GM18508 (cell line): Measurements from ENCODE around the gene SPAG8.

Experiments
- ATAC-seq: cut with Tn5 transposase; IDR thresholded peaks from one replicate; pipeline ENCODE4 v1.9.1; 2021; ENCODE audit warnings: moderate number of reproducible peaks; ENCODE audit not compliant: insufficient read depth, unreplicated experiment

SPAG8 gene

DNA sequence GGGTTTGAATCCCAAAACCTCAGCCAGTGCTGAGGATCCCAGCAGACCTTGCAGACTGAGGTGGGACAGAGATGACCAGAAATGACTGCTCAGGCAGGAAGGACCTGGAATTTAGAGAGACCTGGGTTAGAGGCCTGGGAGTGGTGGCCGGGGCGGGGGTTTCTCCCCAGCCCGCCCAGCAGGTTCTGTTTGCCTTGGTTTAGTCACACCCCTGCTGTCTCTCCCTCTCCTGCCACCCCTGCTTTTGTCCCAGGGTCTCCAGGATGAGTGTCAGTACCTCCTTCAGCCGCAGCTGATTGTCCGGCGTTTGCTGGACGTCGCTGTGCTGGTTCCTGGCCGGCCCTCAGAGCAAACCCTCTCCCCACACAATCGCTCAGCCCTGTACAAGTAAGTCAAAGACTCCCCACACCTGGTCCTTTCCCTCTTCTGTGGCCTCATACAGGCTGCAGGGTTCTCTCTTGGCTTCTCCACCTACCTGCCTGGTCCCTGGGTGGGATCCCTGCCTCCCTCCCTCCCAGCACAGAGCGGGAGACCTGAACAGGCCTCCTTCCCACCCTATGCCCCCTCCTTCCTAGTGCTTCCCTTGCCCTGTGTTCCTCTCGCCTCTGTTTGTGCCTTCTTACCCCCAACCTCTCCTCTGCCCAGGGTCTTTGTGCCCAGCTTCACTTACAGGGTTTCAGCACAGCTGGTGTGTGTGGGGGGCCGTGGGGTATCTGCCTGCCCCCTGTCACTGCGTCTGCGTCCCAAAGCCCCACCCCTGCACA, 29.0 kb upstream of the SPAG8 start:
- ATAC-seq = no peak

DNA sequence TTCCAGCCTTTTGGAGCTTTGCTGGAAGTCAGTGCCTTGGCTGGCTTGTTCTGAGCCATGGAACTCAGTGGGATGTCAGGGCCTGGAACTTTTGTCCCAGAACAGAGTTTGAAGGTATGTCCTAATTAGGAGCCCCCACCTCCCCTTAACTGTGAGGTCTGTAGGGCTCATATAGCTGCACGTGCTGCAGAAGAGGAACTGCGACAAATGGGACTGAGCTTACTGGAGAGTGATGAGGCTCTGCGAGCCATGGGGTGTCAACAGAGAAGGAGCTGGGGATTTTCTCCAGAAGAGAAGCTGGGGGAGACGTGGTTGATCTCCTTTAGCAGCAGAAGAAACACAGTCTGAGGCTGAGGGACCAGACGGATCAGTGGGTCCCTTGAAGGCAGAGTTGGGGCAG, 27.9 kb upstream of the SPAG8 start:
- no peak for ATAC-seq

DNA sequence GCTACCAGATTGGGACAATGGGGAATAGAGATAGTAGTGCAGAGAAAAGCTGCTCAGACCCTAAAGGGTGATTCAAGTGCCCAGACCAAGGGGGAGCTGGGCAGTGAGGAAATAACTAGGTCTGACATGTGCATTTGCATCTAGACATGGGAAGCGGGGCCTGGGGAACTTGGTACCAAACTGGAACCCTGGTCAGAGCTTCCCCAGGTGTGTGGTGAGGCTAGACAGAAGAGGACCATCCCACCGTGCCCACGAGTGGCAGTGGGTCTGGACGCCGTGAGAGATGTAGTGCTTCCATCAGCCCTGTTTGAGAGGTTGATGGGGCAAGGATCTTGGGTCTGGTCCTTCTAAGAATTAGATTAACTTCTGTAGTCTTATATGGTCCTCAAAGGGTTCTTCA, 24.5 kb upstream of the SPAG8 start:
- no peak for ATAC-seq

DNA sequence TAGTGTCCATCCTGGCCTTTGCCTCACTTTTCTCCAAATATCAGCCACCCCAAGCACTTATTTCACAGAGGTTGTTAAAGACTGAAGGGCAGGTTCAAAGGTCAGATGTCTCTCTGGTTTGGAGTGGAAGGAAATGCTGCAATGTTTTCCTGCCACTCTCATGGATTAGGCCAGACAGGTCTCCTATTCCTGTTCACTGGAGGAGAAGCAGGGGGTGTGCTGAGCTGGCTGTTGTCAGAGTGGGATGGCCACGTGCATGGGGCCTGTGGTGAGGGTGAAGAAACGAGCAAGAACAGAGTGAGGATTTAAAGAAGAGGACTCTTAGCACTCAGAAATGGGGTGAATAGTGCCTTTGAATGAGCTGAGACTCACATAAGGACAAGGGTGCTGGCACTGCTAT, 23.7 kb upstream of the SPAG8 start:
- ATAC-seq = no peak

DNA sequence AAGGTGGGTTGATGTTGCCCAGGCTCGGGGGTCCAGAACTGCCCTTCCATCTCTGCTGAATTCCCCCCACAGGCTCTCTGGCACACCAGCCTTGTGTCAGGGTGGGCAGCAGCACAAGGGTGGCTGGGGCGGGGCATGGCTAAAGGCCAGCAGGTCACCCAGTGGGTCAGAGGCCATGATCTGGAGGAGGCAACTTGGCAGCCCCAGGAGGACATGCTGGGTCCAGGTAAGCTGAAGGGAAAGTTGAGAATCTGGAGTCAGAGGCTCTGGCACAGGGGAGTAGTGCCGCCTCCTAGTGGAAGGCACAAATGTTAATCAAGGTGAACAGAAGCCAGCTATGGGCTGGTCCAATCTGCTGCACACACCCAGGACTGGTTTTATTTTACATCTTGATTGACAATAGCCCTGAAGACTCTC, 23.2 kb upstream of the SPAG8 start:
- ATAC-seq = no peak

DNA sequence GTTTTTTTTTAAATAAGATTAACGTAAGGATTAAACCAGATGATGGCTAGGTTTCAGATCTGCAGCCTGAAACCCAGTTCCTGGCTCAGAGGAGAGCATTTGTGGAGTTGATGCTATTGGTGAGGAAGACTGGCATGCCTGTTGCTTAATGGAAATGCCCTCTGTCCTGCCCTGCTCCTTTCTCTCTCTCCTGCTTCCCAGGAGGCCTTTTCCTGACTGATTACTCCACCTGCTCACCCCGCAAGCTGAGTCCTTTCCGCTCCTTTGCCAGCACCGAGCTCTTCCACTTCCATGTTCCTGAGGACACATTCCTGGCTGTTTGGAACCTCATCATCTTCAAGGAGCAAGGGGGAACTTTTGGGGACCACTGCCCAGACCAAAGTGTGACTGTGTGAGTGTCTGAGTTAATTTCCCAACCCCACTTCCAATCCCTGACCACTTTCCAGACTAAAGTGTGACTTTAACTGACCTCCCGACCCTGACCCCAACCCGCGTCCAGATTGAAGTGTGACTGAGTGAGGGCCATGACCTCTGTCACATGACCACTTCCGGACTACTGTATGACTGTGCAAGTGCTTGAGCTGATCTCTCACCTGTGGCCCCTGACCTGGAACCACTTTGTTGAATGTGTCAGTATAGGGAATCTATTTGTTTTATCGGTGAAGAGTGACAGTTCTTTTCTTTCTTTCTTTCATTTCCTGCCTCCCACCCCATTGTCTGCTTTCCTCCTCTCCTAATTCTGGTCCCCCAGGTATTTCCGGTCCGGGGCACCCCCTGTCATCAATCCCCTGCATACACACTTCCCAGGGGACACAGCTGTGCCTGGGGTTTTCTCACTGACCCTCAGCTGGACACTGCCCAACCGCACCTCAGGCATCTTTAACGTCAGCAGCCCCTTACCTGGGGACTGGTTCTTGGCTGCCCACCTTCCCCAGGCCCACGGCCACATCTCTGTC, 22.5 kb upstream of the SPAG8 start:
- no peak for ATAC-seq

DNA sequence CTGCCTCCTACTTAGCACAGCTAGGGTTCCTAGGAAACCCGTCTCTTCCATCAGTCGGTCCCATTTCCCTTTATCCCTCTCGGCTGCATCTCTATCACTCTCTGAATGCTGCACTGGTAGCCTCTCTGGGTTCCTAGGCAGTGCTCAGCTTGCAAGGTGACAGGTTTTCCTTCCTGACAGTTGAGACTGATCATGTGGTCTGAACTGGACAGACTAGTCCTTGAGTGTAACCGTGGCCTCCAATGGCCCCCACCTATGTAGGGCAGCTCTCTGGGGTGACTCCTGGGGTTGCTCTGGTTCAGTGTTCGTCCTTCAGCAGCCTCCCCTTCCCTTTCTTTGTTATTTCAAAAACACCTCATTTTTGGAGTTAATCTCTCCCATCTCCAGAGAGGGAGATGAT, 20.8 kb upstream of the SPAG8 start:
- no peak for ATAC-seq

DNA sequence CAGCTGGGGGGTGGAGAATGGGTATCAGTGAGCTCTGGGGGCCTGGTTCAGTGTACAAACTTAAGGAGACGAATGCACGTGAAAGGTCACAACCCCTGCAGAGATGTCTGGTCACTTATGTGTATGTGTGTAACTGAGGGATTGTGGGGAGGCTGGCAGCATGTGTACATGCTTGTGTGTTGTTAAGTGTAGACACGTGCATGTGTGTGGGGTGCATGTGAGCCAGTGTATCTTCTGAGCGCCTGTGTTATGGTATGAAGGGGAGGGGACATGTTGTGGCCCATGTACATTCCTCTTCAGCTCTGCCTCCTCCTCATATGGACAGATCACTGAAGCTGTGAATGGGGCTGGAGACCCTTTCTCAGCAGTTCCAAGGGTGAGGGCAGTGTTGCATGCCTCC, 19.0 kb upstream of the SPAG8 start:
- no peak for ATAC-seq

DNA sequence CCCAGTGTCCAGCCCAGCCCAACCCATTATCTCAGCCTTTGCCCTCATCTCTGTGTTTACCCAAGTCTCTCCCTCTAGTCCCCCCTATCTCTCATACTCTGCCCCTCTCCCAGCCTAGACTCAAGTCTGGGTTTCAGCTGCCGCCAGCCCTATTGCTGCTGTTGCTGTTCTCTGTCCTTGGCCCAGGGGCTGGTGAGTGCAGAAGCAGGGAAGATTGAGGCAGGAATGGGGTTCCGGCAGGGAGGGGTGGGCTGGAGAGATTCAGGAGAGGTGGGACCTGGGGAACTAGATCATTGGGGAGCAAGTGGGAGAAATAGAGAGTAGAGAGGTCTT, 17.7 kb upstream of the SPAG8 start:
- ATAC-seq = no peak

DNA sequence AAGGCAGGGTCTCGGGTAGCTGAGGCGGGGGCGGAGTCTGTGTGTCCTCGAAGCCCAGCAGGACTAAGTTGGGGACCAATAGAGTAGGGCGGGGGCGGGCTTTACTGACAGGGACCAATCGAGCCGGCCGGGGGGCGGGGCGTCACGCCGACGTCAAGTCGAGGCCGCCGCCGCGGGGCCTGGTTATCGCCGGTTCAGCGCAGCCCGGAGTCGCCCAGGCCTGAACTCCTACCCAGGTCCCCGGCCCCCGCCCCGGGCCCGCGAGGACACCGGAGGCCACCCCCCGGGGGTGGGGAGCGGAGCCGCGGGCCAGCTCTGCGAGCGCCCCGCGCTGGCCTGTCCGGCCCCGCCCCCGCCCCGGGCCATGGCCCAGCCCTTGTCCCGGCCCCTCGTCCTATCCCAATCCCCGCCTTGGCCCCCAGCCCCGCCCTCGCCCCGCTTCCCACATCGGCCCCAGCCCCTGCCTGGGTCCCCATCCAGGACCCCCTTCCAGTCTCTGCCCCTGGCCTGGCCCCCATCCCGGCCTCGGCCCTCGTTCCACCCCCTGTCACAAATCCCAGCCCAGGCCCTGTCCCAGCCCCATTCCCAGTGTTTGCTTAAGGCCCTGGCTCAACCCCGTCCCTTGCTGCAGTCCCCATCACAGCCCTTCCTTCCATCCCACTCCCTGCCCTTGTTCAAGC, 17.2 kb upstream of the SPAG8 start, which contains the start of gene TMEM8B:
TSS of gene TMEM8B (plus strand) at position 145 of the 680 bp plus-strand sequence. CDS start at position 365, 220 bp downstream.
- ATAC-seq = no peak

DNA sequence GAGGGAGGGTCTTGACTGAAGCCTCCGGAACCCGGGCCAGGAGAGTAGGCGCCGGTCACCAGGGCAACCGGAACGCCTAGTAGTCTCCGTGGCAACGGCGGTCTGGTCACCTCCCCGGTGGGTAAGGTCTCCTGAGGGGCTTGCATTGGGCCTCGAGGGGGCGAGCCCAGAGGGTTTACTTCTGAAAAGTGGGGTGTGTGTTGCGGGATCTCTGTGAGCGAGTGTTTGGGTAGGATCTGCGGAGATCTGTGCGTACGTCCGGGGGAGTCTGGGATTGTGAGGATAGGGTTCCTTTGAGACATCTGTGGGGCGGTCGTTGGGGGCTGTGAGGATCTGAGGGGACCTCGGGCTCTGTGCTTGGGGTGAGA, 16.6 kb upstream of the SPAG8 start, which contains the start of gene FAM221B:
TSS of gene FAM221B (minus strand) at position 17 of the 368 bp plus-strand sequence. CDS start 2,571 bp downstream, outside the sequence.
- ATAC-seq = no peak

DNA sequence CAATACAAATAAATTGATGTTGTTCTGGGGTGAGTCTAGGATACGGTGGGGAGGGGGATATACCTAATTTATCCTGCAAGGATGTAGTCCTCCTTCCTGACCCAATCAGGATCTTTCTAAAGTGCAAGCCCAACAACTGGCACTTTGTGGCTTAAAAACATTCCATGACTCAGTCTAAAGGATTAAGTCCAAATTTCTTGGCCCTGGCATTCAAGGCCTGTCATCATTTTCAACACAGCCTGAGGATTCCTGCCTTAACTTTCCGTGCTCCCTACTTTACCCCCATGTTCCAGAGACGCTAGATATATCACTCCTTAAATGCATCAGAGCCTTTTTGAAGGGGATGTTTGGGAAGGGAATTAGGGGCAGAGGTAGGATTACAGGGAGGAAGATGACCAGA, 15.4 kb upstream of the SPAG8 start:
- ATAC-seq = no peak

DNA sequence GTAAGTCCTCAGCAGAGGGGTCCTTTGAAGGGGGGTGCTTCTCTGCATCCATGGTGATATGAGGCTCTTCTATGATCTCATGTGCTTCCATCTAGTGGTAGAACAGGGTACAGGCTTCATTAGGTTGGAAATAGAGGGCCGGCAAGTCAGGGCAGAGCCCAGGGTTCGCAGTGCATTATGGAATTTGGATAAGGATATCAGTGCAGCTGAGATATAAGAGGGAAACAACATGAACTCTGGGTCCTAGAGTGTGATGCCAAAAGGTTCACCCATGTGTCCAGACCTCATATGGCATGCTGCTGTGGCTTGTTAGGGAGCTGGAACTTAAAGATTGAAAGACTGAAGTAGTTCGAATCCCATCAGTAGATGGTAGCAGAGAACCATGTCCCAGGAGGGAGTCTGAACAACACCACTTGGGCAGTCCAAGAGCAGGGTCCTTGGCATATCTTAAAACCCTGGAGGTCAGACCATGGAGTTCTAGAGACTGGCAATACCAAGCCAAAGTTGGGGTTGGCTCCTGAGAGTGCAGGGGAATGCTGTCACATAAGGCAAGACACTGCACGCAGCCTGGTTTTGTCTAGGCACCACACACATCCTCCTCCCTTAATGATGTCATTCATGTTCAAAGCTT, 14.1 kb upstream of the SPAG8 start:
- no peak for ATAC-seq

DNA sequence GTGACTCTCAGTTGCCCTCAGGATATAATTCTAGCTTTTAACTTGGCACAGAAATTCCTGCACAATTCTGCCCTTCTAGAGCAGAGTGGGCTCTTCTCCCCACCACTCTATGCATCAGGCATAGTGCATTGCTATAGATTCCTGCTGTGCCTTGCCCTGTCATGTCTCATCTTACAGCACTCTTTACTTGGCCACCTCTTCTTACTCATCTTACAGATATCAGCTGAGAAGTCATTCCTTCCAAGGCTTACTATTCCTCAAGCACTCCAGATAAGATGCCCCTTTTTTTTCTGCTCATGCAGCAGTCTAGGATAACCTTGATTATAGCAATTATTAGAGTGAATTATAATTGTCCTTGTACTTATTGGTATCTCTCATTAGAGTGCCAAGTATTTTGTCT, 10.9 kb upstream of the SPAG8 start:
- no peak for ATAC-seq

DNA sequence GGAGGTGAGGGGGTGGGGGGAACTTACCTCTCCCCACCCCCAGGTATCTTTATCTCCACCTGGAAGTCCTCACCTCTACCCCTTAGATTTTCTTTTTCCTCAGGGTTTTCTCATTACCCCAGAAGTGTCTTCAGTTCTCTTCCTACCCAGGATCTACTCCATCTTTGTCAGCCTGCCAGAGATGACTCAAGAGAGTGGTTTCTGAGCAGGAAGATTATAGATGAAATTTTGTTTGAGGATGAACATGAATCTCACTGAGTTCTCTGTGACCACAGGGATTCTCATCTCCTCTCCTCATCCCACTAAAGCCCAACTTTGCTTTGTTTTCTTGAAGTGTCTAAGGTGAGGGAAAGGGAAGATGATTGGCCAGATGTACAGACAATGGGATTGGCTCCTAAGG, 8.0 kb upstream of the SPAG8 start:
- no peak for ATAC-seq

DNA sequence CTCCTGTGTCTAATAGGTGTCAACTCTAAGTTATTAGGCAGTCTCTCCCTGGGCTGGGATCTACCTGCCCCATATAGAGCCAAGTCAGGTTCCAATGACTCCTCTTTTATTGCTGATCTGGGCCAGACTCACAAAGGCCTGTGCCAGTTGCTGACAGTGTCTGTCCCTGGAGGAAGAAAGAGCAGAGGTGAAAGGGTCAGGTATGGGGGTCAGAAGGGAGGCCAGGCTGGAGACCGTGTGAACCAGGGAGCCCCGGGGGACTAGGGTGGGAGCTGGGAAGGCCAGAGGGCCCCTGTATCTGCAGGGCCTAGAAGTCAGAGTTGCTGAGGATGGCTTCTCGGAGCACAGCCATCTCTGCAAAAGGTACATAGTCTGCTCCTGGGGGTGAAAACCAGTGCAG, 6.3 kb upstream of the SPAG8 start:
- no peak for ATAC-seq

DNA sequence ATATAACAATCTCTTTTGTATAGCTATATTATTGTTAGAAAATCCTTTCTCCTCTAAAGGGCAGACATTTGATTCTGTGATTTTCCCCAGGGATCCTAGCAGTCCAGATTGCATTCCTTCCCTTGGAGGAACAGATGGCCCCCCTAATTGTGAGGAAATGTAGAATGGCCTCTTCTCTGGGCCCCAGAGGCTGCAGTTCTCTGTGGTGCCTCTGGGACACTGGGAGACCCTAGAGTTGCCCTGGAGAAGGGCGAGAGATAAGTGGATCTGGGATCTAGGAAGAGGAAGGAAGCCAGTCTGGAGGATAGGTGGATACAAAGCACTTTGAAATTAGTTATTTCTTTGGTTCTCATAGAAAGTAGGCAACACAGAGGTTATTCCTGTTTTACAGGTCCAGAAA, 4.6 kb upstream of the SPAG8 start:
- no peak for ATAC-seq

DNA sequence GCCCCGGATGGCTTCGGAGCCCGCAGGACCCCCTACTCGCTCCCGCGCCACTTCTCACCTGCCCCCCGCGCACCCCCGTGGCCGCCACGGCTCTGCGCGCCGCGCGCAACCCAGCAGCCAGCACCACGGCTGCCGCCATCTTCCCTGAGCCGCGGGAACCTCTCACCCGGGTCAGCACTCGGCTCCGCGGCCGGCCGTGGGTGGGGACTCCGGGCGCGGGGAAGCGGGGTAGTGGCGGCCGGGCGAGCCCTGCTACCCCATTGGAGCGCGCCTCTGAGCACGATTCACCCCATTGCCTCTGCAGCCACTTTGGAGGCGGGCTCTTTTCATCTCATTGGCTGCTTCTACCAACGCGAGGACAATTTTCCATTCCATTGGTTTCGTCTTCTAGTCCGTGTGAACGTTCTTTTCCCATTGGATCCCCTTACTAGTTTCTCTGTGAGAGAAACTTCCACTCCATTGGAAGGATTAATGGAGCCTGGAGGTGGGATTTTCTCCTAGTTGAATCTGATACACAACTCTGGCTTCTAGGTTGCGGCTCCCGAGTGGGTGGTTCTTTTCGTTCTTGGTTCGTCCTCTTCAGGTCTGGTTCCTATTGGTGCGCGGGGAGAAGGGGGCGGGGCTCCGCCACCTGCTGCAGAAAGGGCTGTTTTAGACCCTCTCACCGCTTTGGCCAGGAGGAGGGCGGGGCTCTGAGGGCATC, 2.9 kb upstream of the SPAG8 start, which contains the start of gene HINT2:
TSS of gene HINT2 (minus strand) at position 202 of the 703 bp plus-strand sequence. CDS start at position 139, 63 bp downstream.
- ATAC-seq = peak; percentile 44

DNA sequence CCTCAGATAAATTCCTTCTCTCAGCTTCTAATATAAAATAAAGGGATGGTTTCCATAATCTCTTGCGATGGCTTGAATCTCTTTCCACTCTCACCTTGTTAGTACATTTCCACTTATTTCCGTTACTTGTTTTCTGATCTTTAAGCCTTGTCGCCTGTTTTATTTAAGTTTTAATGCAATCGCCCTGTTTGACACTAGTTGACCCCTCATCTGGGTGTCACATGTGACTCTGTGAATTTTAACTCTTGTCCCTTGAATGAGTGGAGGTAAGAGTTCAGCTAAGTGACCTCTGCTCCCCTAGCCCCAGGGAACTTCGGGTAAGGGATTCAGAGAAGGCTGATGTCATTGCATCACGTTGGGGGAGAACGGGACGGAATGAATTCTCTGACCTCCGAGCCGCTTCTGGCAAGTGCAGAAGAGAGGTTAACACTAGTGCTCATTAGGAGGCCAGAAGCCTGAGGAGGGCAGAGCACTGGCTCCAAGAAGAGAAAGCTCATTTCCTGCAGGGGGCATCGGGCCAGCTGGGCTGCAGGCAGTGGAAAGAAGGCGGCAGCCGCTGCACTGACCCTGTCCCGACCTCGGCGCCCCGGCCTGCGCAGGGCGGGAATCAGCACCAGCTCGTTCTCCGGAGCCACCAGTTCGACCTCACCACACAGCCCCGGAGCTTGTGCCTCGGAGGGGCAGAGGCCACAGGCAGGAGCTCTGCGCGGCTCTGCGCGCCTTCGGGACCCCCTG, 2.2 kb upstream of the SPAG8 start:
- ATAC-seq = no peak
